Uterus (tissue), 4 donors: ENCODE data around the gene PPP2R2C. TPM values are rescaled to one million over a fixed set of nuclear protein-coding genes. Genes with fewer than 3 reads are reported as not detected.

ENCODE experiments used
- DNase-seq, 2 donors: peaks; one replicate each; pipeline ENCODE4 v3.0.0-alpha.2; 2019 to 2020
- H3K27ac ChIP-seq, 2 donors: fragments of 200-600 bp; sonication (generic); 1 replicate in 1 of 2; 2 replicates in 1 of 2; pipeline ENCODE4 v1.5.1; 2016 to 2018
- H3K27me3 ChIP-seq, 2 donors: fragments of 200-600 bp; sonication (generic); one replicate each; pipeline ENCODE4 v1.5.1; 2018 to 2019; ENCODE audit warnings: control low read depth in 1 of 2
- H3K36me3 ChIP-seq, 2 donors: fragments of 200-600 bp; sonication (generic); one replicate each; pipeline ENCODE4 v1.5.1; 2019; ENCODE audit warnings: control low read depth in 1 of 2
- H3K4me1 ChIP-seq, 2 donors: fragments of 200-600 bp; sonication (generic); one replicate each; pipeline ENCODE4 v1.5.1; 2018 to 2019; ENCODE audit warnings: control low read depth in 1 of 2
- H3K4me3 ChIP-seq, 2 donors: fragments of 200-600 bp; sonication (generic); 1 replicate in 1 of 2; 2 replicates in 1 of 2; pipeline ENCODE4 v1.5.1; 2018 to 2019; ENCODE audit warnings: mild to moderate bottlenecking in 1 of 2
- H3K9me3 ChIP-seq, 2 donors: fragments of 200-600 bp; sonication (generic); one replicate each; pipeline ENCODE4 v1.5.1; 2019; ENCODE audit warnings: control low read depth in 1 of 2
- CTCF ChIP-seq, 4 experiments: fragments of 200-600 bp in 2 of 4; fragments of 450-650 bp in 2 of 4; sonication (generic) in 2 of 4; IDR thresholded peaks; one replicate each; pipeline ENCODE4 v1.5.1; 2016 to 2019; ENCODE audit warnings: antibody characterized with exemption in 4 of 4, mild to moderate bottlenecking in 2 of 4, moderate library complexity in 1 of 4
- POLR2A ChIP-seq, 2 donors: fragments of 450-650 bp; IDR thresholded peaks; one replicate each; pipeline ENCODE4 v1.6.1; 2016; ENCODE audit warnings: antibody characterized with exemption in 2 of 2, mild to moderate bottlenecking in 1 of 2, moderate library complexity in 1 of 2
- intact Hi-C: fragments of 100-400 bp; cut with DNase I; formaldehyde crosslinking; loops from one replicate; pipeline ENCODE4 v1.15.1; 2023; ENCODE audit warnings: low total_unique reads
- total RNA-seq, 4 donors: library from RNA; depleted of rRNA in 3 of 4; stranded (reverse); fragments of >200 nt in 3 of 4; gene quantifications; one replicate each; pipeline versions ENCODE4 v1.1.0 to v1.2.4, GENCODE V29; 2014 to 2023
- donor health status: DM: yes; HTN: yes; CAD: no.

Gene PPP2R2C
- total RNA-seq, 4 donors from 2014 or later = 2.9 to 49.1 (median 27.3) TPM

- intact Hi-C loops = no loop called here
Measured at GRCh38 chr4:6420972-6421371, 51.4 kb downstream of the PPP2R2C start.

GRCh38 chr4:6420036-6420435, 52.4 kb downstream of the PPP2R2C start:
- TF ChIP-seq POLR2A (IDR thresholded peaks at IDR 0.05) (no peak), CTCF (IDR thresholded peaks at IDR 0.05) (no peak)
- Histone ChIP-seq H3K36me3 (no peaks in the 10 kb centered on the region), H3K27me3 (no peaks in the 10 kb centered on the region), H3K4me3 (no peak overlapping the region), H3K4me1 (peaks cover 0 to 6% of the 10 kb centered on the region in 2 donors), H3K9me3 (no peaks in the 10 kb centered on the region), H3K27ac (peak overlapping the region in 1 of 2 donors; percentile 18)
- intact Hi-C loops = no loop called here
- no peak for DNase-seq

More at GRCh38 chr4:6420972-6421371, 51.4 kb downstream of the PPP2R2C start:
- Histone ChIP-seq H3K4me3 (no peak overlapping the region), H3K9me3 (no peaks in the 10 kb centered on the region), H3K36me3 (no peaks in the 10 kb centered on the region), H3K4me1 (peaks cover 0 to 6% of the 10 kb centered on the region in 2 donors), H3K27me3 (no peaks in the 10 kb centered on the region), H3K27ac (no peak overlapping the region)
- DNase-seq = no peak
- no peak for TF ChIP-seq CTCF (IDR thresholded peaks at IDR 0.05)
- TF ChIP-seq POLR2A (IDR thresholded peaks at IDR 0.05) = no peak

GRCh38 chr4:6419452-6420028, 52.9 kb downstream of the PPP2R2C start:
- H3K27ac ChIP-seq = peak overlapping the region; percentile 18 to 49
- intact Hi-C loops = no loop called here
- H3K4me1 ChIP-seq = peaks cover 0 to 6% of the 10 kb centered on the region in 2 donors
- H3K27me3 ChIP-seq = no peaks in the 10 kb centered on the region
- H3K36me3 ChIP-seq = no peaks in the 10 kb centered on the region
- H3K4me3 ChIP-seq = no peak overlapping the region
- no peaks in the 10 kb centered on the region for H3K9me3 ChIP-seq
- DNase-seq = peak; percentile 46 to 65
- no peak for TF ChIP-seq CTCF (IDR thresholded peaks at IDR 0.05)
- no peak for TF ChIP-seq POLR2A (IDR thresholded peaks at IDR 0.05)

GRCh38 chr4:6418193-6418755, 54.1 kb downstream of the PPP2R2C start:
- no peak for DNase-seq
- Histone ChIP-seq H3K36me3 (no peaks in the 10 kb centered on the region), H3K27ac (no peak overlapping the region), H3K4me3 (no peak overlapping the region), H3K27me3 (no peaks in the 10 kb centered on the region), H3K9me3 (no peaks in the 10 kb centered on the region), H3K4me1 (peaks cover 0 to 6% of the 10 kb centered on the region in 2 donors)
- no peak for TF ChIP-seq POLR2A (IDR thresholded peaks at IDR 0.05)
- TF ChIP-seq CTCF (IDR thresholded peaks at IDR 0.05) = no peak
- intact Hi-C loops = no loop called here

- Histone ChIP-seq H3K4me3 (no peak overlapping the region), H3K36me3 (no peaks in the 10 kb centered on the region), H3K27me3 (no peaks in the 10 kb centered on the region), H3K4me1 (peaks cover 0 to 6% of the 10 kb centered on the region in 2 donors), H3K9me3 (no peaks in the 10 kb centered on the region), H3K27ac (no peak overlapping the region)
- intact Hi-C loops = no loop called here
- no peak for TF ChIP-seq POLR2A (IDR thresholded peaks at IDR 0.05)
- TF ChIP-seq CTCF (IDR thresholded peaks at IDR 0.05) = no peak
- DNase-seq = no peak
Measured at GRCh38 chr4:6417516-6418050, 54.8 kb downstream of the PPP2R2C start.
